HCT116 (cell line): ENCODE data around the gene NFKBIL1.

ENCODE experiments used
- ATF3 ChIP-seq: IDR thresholded peaks from 2 replicates; pipeline ENCODE4 v1.6.1; 2012
- CTCF ChIP-seq, 3 experiments: fragments of 200-600 bp in 1 of 3; sonication (generic) in 1 of 3; IDR thresholded peaks in 2 of 3; conservative IDR thresholded peaks in 1 of 3; 2 replicates each; pipeline ENCODE4 v1.5.1; 2012 to 2017; ENCODE audit warnings: low read depth in 2 of 3, low read length in 2 of 3, antibody characterized with exemption in 1 of 3, borderline replicate concordance in 1 of 3, control low read depth in 1 of 3, mild to moderate bottlenecking in 1 of 3, mixed read lengths in 1 of 3, mixed run types in 1 of 3, moderate library complexity in 1 of 3; ENCODE audit not compliant: insufficient read depth in 1 of 3
- EZH2phosphoT487 ChIP-seq: fragments of 200-600 bp; IDR thresholded peaks from 2 replicates; pipeline ENCODE4 v1.6.1; 2018; ENCODE audit warnings: antibody characterized with exemption, borderline replicate concordance
- MAX ChIP-seq: IDR thresholded peaks from 2 replicates; pipeline ENCODE4 v1.6.1; 2012
- POLR2A ChIP-seq: IDR thresholded peaks from 2 replicates; pipeline ENCODE4 v1.7.0; 2011; ENCODE audit warnings: borderline replicate concordance; ENCODE audit not compliant: insufficient read depth, insufficient read length; ENCODE audit errors: extremely low read depth
- POLR2AphosphoS5 ChIP-seq: IDR thresholded peaks from 2 replicates; pipeline ENCODE4 v1.6.1; 2011; ENCODE audit warnings: mild to moderate bottlenecking, low read depth, low read length, moderate library complexity
- SP1 ChIP-seq: IDR thresholded peaks from 2 replicates; pipeline ENCODE4 v1.6.1; 2012; ENCODE audit warnings: low read depth
- SRF ChIP-seq: IDR thresholded peaks from 2 replicates; pipeline ENCODE4 v1.6.1; 2012; ENCODE audit warnings: low read depth

- TF ChIP-seq SRF (no peak), POLR2A (no peak), POLR2AphosphoS5 (no peak), CTCF (IDR thresholded peaks at IDR 0.05 in 2 of 3, conservative IDR thresholded peaks at IDR 0.05 in 1 of 3; ENCODE audit: borderline replicate concordance in 1 of 3, insufficient read depth in 1 of 3, low read depth in 2 of 3, low read length in 2 of 3) (no peak), SP1 (no peak), EZH2phosphoT487 (no peak), ATF3 (no peak), MAX (no peak)
Measured at GRCh38 chr6:31538805-31539400, 8.5 kb upstream of the NFKBIL1 start.
